Measurements from ENCODE around the gene LEFTY1.

LEFTY1 gene

DNA sequence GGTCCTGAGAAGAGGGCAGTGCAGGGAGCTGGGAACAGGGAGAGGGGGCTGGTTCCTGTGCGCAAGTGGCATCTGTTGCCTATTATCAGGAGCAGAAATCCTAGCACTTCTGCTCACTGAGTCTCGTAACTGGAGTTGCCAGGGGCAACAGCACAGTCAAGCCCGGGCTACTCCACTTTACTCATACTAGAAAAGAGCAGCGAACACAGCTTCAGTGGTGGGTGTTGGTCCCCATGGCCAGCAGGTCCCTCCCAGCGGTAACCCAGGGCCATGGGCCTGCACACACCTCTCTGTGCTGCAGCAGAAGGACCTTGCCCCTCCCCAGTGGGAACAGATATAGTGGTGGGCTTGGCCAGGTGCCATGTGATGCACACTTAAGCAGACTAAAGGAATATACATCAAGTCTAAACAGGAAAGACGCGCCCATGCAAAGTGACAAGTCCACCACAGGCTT, 26.6 kb upstream of the LEFTY1 start:
- peak in 14 of 56 donors; percentile 6 to 53 (median 20) for DNase-seq

DNA sequence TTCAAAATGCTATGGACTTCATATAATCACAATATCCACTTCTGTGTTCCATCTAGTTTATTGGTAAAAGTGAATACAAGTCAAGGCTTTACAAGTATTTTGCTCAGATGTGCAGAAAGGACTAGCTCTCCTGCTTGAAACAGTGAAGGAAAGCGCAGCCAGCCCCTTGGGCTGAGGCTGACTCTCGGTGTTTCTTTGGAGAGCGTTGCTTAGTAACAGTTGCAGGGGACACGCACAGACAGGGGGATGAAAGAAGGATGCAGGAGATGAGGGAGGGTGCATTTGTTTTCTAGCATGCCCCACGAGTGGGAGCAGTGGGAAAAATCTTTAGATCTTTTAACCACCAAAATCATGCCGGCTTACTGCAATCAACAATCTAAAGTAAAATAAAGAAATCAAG, 26.0 kb upstream of the LEFTY1 start:
- DNase-seq: peak in 2 of 56 donors; percentile 8 to 11

DNA sequence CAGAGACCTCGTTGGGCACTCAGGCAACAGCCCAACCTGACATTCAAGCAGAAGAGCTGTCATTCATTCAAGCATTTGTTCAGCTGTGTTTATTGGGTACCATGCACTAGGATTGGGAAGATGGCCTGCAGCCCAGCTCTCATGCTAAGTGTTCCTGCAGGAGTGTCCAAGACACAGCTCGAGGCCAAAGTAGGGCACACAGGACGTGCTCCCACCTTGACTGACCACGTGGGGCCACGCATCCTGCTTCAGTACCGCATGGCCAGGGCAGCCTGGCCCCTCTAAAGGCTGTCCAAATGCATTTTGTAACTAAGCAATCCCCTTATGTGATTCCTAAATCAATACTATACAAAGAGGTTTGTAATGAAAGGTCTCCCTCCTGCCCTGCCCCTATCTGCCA, 25.4 kb upstream of the LEFTY1 start:
- DNase-seq: no peak

DNA sequence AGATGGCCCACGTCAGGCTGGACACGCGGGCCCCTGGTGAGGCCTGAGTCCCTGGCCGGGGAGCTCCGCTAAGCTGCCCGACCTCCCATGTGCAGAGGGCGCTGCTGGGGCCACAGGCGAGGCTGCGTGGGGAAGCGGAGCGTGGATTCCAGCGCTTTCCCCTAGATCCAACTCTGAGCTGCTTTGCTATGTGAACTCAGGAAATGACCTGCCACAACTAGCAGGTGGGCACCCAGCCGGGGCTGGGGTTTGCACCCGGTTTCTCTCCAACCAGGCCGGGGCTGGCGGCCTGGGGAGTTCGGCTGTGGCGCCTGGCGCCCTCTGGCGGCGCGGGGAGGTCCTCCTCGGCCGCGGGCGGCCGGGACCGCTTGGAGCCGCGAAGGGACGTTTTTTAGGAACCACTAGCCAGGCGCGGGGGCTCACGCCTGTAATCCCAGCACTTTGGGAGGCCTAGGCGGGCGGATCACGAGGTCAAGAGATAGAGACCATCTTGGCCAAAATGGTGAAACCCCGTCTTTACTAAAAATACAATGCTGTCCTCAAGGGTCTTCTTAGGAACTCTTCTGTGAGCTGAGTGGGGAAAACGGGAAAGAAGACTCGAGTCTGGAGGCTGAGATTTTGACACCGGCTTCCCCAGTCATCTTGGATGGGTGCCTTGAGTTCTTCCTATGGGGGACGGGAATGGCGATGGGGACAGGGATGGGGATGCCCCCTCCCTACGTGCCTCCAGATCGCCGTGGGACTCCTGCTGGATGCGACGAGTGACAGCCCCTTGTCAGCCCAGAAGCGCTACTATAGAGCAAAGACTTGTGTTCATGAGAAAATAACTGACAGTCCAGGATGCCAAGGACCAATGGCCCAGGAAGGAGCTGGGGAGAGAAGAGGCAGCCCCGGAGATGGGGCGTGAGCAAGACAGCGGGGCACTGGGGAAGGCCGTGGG, 22.5 kb upstream of the LEFTY1 start:
- DNase-seq: peak in 30 of 56 donors; percentile 5 to 71 (median 34)

- DNase-seq: no peak
Measured at GRCh38 chr1:225909477-225909876, 20.5 kb upstream of the LEFTY1 start.

GRCh38 chr1:225908773-225909172, 19.8 kb upstream of the LEFTY1 start:
- DNase-seq: no peak

DNA sequence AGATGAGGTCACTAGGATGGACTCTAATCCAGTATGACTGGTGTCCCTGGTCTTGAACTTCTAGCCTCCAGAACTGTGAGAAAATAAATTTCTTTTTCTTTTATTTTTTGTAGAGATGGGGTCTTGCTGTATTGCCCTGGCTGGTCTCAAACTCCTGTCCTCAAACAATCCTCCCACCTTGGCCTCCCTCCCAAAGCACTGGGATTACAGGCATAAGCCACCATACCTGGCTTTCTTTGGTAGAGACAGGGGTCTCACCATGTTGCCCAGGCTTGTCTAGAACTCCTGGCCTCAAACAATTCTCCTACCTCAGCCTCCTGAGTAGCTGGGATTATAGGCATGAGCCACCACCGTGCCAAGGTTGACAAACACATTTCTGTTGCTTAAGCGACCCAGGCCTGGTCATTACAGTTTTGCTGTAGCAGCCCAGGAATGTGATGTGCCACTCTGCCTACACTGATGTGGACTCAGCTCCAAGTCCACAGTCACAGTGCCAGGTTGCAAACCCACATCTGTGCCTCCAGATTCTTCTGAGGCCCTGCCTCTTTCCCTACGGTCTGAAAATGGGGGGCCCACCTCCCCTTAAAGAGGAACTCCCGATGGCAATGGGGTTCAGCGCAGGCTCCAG, 19.2 kb upstream of the LEFTY1 start:
- no peak for DNase-seq

GRCh38 chr1:225907341-225907740, 18.4 kb upstream of the LEFTY1 start:
- DNase-seq: no peak

- no peak for DNase-seq
Measured at GRCh38 chr1:225906467-225906866, 17.5 kb upstream of the LEFTY1 start.

DNA sequence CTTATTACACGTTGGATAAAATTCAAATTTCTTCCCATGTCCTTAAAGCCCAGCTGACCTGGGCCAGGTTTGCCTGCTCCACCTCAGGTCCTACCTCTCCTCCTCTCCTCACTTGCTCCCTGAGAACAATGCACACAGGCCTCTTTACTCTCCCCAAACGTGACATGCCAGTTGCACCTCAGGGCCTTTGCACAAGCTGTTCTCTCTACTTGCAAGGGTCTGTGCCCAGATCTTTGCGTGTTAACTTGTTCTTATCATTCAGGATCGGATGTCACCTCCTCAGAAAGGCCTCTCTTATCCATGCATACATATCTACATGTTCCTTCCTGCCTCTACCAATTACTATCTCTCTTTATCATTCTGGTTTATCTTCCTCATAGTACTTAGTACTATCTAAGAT, 14.7 kb upstream of the LEFTY1 start:
- DNase-seq: no peak

DNA sequence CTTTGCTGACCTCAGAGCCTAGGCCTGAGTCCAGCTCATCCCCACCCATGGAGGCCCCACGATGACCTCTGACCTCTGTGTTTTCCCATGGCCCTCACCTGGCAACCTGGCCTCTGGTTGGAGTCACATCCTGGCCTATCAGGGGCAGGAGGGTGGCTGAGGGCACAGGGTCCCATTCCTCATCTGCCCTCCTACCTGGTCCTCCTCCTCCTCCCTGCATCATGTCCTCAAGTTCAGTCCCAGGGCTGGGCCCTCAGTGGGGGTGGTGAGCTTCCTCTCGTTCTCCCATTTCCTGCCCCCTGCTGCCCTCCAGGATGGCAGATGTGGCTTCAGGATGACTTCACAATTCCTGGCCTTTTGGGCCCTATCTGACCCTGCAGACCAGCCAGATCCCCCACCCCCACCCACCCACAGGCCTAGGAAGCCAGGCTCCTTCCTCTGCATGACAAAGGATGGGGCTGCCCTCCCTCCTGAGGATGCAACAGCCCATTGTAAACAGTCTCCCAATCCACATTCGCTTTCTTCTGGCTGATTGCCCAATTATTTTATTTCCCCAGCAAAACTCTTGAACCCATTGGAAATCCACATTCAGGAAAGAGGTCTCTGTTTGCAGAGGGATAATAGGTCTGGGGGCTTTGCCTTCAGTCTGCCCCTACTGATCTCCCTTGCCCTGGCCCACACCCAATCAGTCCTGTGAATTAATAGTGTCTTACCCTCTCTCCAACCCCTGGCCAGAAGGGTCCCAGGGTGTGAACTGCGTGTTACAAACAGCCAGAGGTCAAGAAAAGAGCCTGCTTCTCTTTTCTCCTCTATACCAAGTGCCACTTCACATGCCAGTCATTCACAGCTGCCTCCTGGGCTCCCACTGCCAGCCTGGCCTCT, 10.3 kb upstream of the LEFTY1 start:
- DNase-seq: no peak

DNA sequence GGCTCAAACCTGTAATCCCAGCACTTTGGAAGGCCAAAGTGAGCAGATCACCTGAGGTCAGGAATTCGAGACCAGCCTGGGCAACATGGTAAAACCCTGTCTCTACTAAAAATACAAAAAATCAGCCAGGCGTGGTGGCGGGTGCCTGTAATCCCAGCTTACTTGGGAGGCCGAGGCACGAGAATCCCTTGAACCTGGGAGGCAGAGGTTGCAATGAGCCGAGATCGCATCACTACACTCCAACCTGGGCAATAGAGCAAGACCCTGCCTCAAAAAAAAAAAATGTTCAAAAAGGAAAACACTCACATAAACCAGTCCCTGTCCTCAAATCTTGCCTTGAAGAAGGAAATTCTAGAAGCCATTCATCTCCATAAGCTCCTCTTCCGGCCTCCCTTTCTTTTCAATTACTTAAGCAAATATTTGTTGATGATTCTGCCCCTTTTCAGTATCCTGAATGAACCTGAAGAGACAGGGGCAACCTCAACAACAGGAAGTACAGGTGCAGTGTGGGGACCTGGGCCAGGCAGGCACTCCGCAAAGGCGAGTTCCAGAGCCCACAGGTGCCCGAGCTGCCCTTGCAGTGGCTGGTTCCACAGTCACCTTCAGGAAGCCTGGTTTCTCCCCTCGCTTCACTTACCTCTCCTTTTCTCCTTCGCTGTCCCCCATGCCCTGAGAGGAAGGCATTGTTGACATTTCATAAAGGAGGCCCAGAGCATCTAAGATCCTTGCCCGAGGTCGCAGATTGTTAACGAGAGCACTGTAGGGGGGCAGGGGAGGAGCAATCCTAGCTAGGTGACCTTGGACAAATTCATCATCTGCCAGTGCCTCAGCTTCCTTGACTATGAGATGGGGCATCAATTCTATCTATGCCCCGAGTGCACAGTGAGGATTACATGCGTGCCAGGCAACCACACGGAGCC, 8.9 kb upstream of the LEFTY1 start:
- DNase-seq: no peak

DNA sequence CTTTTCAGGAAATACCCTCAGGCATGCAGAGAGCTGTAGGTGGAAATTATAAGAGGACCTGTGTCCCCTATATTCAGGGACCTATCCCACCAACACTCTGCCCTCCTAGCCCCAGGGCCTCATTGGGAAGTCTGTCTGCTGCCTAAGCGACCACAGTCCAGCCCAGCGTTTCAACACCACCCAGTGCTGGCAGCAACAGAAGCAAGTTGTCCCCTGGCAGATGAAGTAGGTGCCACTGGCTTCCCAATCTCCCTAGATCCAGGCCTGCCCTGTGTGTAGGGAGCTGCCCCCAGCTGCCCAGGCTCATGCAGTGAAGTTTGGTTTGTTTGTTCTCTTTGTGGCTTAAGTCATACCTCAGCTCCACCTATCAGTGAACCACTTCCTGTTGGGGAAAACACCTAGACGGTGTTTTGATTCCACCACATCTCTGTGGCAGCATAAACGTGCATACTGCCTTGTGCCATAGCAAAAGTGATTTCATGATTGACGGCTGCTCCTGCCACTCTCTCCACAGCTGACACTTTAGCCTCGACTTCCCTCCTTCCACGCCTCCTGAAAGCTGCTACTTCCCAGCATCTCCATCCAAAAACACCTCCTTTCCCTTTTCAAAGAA, 8.1 kb upstream of the LEFTY1 start:
- no peak for DNase-seq

GRCh38 chr1:225896494-225896893, 7.5 kb upstream of the LEFTY1 start:
- no peak for DNase-seq

DNA sequence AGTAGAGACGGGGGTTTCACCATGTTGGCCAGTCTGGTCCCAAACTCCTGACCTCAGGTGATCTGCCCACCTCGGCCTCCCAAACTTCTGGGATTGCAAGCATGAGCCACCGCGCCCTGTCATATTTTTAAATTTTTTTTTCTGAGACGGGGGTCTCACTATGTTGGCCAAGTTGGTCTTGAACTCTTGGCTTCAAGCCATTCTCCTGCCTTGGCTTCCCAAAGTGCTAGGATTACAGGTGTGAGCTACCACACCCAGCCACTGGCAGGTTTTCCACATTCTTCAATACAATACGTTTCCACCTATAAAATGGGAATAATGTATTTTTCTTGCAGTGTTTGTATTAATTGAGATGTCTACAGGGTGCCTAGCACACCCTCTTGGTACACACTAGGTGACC, 3.4 kb upstream of the LEFTY1 start:
- no peak for DNase-seq

- no peak for DNase-seq
Measured at GRCh38 chr1:225891229-225891972, 2.5 kb upstream of the LEFTY1 start.

DNA sequence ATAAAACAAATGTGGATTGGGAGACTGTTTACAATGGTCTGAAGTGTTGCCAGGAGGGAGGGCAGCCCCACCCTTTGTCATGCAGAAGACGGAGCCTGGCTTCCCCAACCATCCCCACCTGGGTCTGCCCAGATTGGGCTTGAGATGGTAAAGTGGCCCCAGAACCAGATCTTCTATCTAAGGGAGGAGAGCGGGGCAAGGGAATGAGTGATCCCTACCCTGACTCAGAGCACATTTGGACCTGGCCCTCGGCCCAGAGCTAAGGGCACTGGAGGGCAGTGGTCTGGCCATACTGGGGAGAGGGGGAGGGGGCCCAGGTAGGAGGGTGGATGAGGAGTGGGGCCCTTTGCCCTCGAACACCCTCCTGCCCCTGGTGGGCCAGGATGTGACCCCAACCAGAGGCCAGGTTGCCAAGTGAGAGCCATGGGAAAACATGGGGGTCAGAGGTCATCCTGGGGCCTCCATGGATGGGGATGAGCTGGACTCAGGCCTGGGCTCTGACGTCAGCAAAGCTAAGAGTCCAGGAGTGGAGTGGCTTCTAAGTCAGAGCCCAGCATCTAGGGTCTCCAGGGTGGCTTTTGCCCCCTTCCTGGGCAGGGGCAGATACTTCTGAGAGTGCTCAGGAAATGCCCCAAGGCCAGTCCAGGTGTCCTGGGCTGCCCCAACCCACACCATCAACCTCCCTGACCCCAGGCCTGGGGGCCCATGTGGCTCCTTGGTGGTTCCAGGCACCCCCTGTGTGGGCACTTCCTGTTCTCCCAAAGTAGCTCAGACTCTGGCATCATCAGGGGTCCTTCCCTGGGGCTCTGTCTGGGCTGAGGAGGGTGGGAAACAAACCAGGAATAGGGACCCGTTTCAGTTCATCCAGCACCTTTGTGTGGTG, 1.6 kb upstream of the LEFTY1 start:
- DNase-seq: no peak

GRCh38 chr1:225889743-225890142, 797 bp upstream of the LEFTY1 start:
- no peak for DNase-seq

All from amygdala (tissue), 56 donors.